H1 (cell line): ENCODE measurements around the gene DNMT3L. TPM values are rescaled to one million over a fixed set of nuclear protein-coding genes. Genes with fewer than 3 reads are reported as not detected.

Experiments
- CTCF ChIA-PET: fragments of 300-600 bp; sonication (Branson Sonifier 250); formaldehyde crosslinking; loops from one replicate; lab custom pipeline; 2021; ENCODE audit not compliant: partially characterized antibody; lab: Charles Lee
- POLR2A ChIA-PET: fragments of 300-600 bp; sonication (Branson Sonifier 250); formaldehyde crosslinking; loops from one replicate; lab custom pipeline; 2021; ENCODE audit warnings: inconsistent platforms; ENCODE audit not compliant: partially characterized antibody; lab: Charles Lee
- DNase-seq, 2 experiments: peaks; one replicate each; pipeline versions ENCODE4 v3.0.0 to v3.0.0-alpha.2; 2010 to 2022; ENCODE audit warnings: low spot score in 2 of 2, low read depth in 1 of 2, mixed read lengths in 1 of 2
- FAIRE-seq: peaks from 2 replicates; lab custom pipeline; 2011; peaks lifted over from hg19 to GRCh38; lab: Jason Lieb, UNC
- H2AFZ ChIP-seq: 2 replicates; pipeline ENCODE4 v1.8.1; 2012; ENCODE audit warnings: low read length, inconsistent platforms
- H2AK5ac ChIP-seq: 2 replicates; pipeline ENCODE4 v1.6.1; 2013; ENCODE audit warnings: low read depth, low read length
- H2BK120ac ChIP-seq: replicated peaks from 2 replicates; pipeline ENCODE3; 2013; ENCODE audit warnings: low read depth, low read length, inconsistent platforms
- H2BK12ac ChIP-seq: 2 replicates; pipeline ENCODE4 v1.6.1; 2013; ENCODE audit warnings: low read depth, low read length
- H2BK15ac ChIP-seq: 2 replicates; pipeline ENCODE4 v1.6.1; 2013; ENCODE audit warnings: low read length
- H2BK20ac ChIP-seq: 2 replicates; pipeline ENCODE4 v1.6.1; 2013; ENCODE audit warnings: low read length
- H2BK5ac ChIP-seq: 2 replicates; pipeline ENCODE4 v1.6.1; 2013; ENCODE audit warnings: low read depth, low read length
- H3K14ac ChIP-seq: 2 replicates; pipeline ENCODE4 v1.6.1; 2013; ENCODE audit warnings: inconsistent platforms; ENCODE audit not compliant: insufficient read length
- H3K18ac ChIP-seq: 2 replicates; pipeline ENCODE4 v1.6.1; 2013; ENCODE audit warnings: low read length; ENCODE audit errors: extremely low read depth
- H3K23ac ChIP-seq: 2 replicates; pipeline ENCODE4 v1.6.1; 2013; ENCODE audit warnings: inconsistent platforms; ENCODE audit not compliant: insufficient read length
- H3K23me2 ChIP-seq: 2 replicates; pipeline ENCODE4 v1.6.1; 2013; ENCODE audit warnings: low read depth, low read length
- H3K27ac ChIP-seq: 2 replicates; pipeline ENCODE4 v1.6.1; 2011; ENCODE audit warnings: low read depth, low read length, inconsistent platforms
- H3K27me3 ChIP-seq, 4 experiments: replicated peaks in 1 of 4; 1 replicate in 1 of 4; 2 replicates in 3 of 4; pipeline versions ENCODE4 v1.6.1 to v1.8.1; 2011 to 2013; ENCODE audit warnings: low read length in 3 of 4, mild to moderate bottlenecking in 3 of 4, inconsistent platforms in 2 of 4, mixed read lengths in 2 of 4, moderate library complexity in 1 of 4; ENCODE audit not compliant: control insufficient read depth in 3 of 4, insufficient read depth in 3 of 4; ENCODE audit errors: extremely low read depth in 1 of 4
- H3K36me3 ChIP-seq, 4 experiments: 2 replicates each; pipeline versions ENCODE4 v1.6.1 to v1.8.1; 2011 to 2013; ENCODE audit warnings: mild to moderate bottlenecking in 4 of 4, low read length in 3 of 4, moderate library complexity in 2 of 4, control low read depth in 1 of 4, inconsistent platforms in 1 of 4; ENCODE audit not compliant: insufficient read depth in 4 of 4, control insufficient read depth in 2 of 4
- H3K4ac ChIP-seq: replicated peaks from 2 replicates; pipeline ENCODE3; 2013; ENCODE audit warnings: low read length, low read depth, mixed read lengths, inconsistent platforms; ENCODE audit not compliant: insufficient read length
- H3K4me1 ChIP-seq, 4 experiments: replicated peaks in 1 of 4; 1 replicate in 1 of 4; 2 replicates in 3 of 4; pipeline versions ENCODE4 v1.6.1 to v1.8.1; 2011 to 2013; ENCODE audit warnings: low read length in 3 of 4, inconsistent platforms in 2 of 4, mixed read lengths in 1 of 4; ENCODE audit not compliant: insufficient read depth in 4 of 4, control insufficient read depth in 3 of 4
- H3K4me2 ChIP-seq, 2 experiments: 2 replicates each; pipeline versions ENCODE4 v1.6.1 to v1.8.1; 2011 to 2013; ENCODE audit warnings: low read depth in 2 of 2, low read length in 2 of 2, control low read depth in 1 of 2, inconsistent platforms in 1 of 2, mild to moderate bottlenecking in 1 of 2; ENCODE audit not compliant: insufficient read depth in 1 of 2
- H3K4me3 ChIP-seq, 4 experiments: fragments of 200-600, 300-600 bp in 1 of 4; sonication (generic), shearing (Covaris generic), sonication (Bioruptor Twin) in 1 of 4; 2 replicates each; pipeline versions ENCODE4 v1.5.1 to v1.8.1; 2011 to 2016; ENCODE audit warnings: low read length in 4 of 4, low read depth in 3 of 4, control low read depth in 2 of 4, inconsistent platforms in 2 of 4, mild to moderate bottlenecking in 2 of 4, mixed read lengths in 1 of 4, moderate library complexity in 1 of 4; ENCODE audit not compliant: insufficient read depth in 2 of 4; ENCODE audit errors: extremely low read depth in 1 of 4
- H3K56ac ChIP-seq: replicated peaks from 2 replicates; pipeline ENCODE3; 2013; ENCODE audit warnings: low read depth, mild to moderate bottlenecking, mixed read lengths, low read length, inconsistent platforms; ENCODE audit not compliant: insufficient read length
- H3K79me1 ChIP-seq: 2 replicates; pipeline ENCODE4 v1.6.1; 2013; ENCODE audit warnings: low read depth, low read length, control low read depth
- H3K79me2 ChIP-seq, 2 experiments: 2 replicates each; pipeline versions ENCODE4 v1.6.1 to v1.8.1; 2012 to 2013; ENCODE audit warnings: low read length in 2 of 2, mild to moderate bottlenecking in 2 of 2, inconsistent platforms in 1 of 2; ENCODE audit not compliant: insufficient read depth in 2 of 2, control insufficient read depth in 1 of 2
- H3K9ac ChIP-seq, 4 experiments: replicated peaks in 1 of 4; 1 replicate in 1 of 4; 2 replicates in 3 of 4; pipeline versions ENCODE4 v1.6.1 to v1.8.1; 2011 to 2013; ENCODE audit warnings: low read depth in 3 of 4, low read length in 3 of 4, control low read depth in 2 of 4, mild to moderate bottlenecking in 2 of 4, moderate library complexity in 2 of 4, inconsistent platforms in 1 of 4; ENCODE audit errors: extremely low read depth in 1 of 4
- H3K9me3 ChIP-seq, 2 experiments: 2 replicates each; pipeline versions ENCODE4 v1.6.1 to v1.8.1; 2012 to 2013; ENCODE audit warnings: mild to moderate bottlenecking in 2 of 2, moderate library complexity in 2 of 2, control low read depth in 1 of 2, inconsistent platforms in 1 of 2, low read depth in 1 of 2, low read length in 1 of 2, mixed read lengths in 1 of 2; ENCODE audit not compliant: insufficient read depth in 2 of 2
- H4K20me1 ChIP-seq, 2 experiments: replicated peaks in 1 of 2; 2 replicates each; pipeline versions ENCODE3 to v1.8.1; 2011 to 2013; ENCODE audit warnings: inconsistent platforms in 2 of 2, low read length in 2 of 2, mild to moderate bottlenecking in 1 of 2; ENCODE audit not compliant: insufficient read depth in 2 of 2, control insufficient read depth in 1 of 2
- H4K5ac ChIP-seq: 2 replicates; pipeline ENCODE4 v1.6.1; 2013; ENCODE audit warnings: low read length, low read depth, mixed read lengths, inconsistent platforms; ENCODE audit not compliant: insufficient read length
- H4K8ac ChIP-seq: 2 replicates; pipeline ENCODE4 v1.8.0; 2013; ENCODE audit warnings: mild to moderate bottlenecking, moderate library complexity, low read length, inconsistent platforms; ENCODE audit not compliant: insufficient read depth; ENCODE audit errors: extremely low read depth
- H4K91ac ChIP-seq: replicated peaks from 2 replicates; pipeline ENCODE3; 2013; ENCODE audit warnings: low read length, mixed read lengths, inconsistent platforms; ENCODE audit not compliant: insufficient read length
- ASH2L ChIP-seq: fragments of 200-600, 300-600 bp; sonication (generic); IDR thresholded peaks from one replicate; pipeline ENCODE4 v1.7.1; 2017; ENCODE audit warnings: low read length
- CHD2 ChIP-seq: IDR thresholded peaks from 2 replicates; pipeline ENCODE4 v1.6.1; 2012; ENCODE audit warnings: low read length, improper control_type of control experiment
- EGR1 ChIP-seq: IDR thresholded peaks from 2 replicates; pipeline ENCODE4 v1.6.1; 2011; ENCODE audit warnings: low read depth, low read length, borderline replicate concordance
- JUN ChIP-seq: IDR thresholded peaks from 2 replicates; pipeline ENCODE4 v1.6.1; 2011; ENCODE audit warnings: low read depth, mild to moderate bottlenecking, improper control_type of control experiment, low read length
- MAX ChIP-seq: IDR thresholded peaks from 2 replicates; pipeline ENCODE4 v1.6.1; 2012; ENCODE audit warnings: inconsistent platforms
- PHF8 ChIP-seq: fragments of 200-600 bp; sonication (generic); conservative IDR thresholded peaks from 2 replicates; pipeline ENCODE4 v1.7.1; 2012; ENCODE audit warnings: low read depth, mild to moderate bottlenecking, inconsistent platforms, low read length, moderate library complexity
- RNF2 ChIP-seq: fragments of 200-900, 300-1000 bp; sonication (generic); IDR thresholded peaks from 2 replicates; pipeline ENCODE4 v1.7.1; 2016; ENCODE audit warnings: borderline replicate concordance, low read depth, mild to moderate bottlenecking, antibody characterized with exemption, low read length; ENCODE audit not compliant: poor library complexity, severe bottlenecking; ENCODE audit errors: missing control alignments
- SIN3A ChIP-seq, 2 experiments: IDR thresholded peaks in 1 of 2; conservative IDR thresholded peaks in 1 of 2; 2 replicates each; pipeline ENCODE4 v1.6.1; 2011 to 2012; ENCODE audit warnings: low read length in 2 of 2, improper control_type of control experiment in 1 of 2, low read depth in 1 of 2, mild to moderate bottlenecking in 1 of 2
- SP1 ChIP-seq: IDR thresholded peaks from 2 replicates; pipeline ENCODE4 v1.6.1; 2011; ENCODE audit warnings: low read depth, low read length
- WGBS, 2 experiments: shearing (Covaris generic) in 1 of 2; methylation state at CpG; one replicate each; pipeline versions ENCODE4 v1.1.6 to v1.1.7; 2013 to 2015; ENCODE audit warnings: low lambda C conversion rate in 2 of 2, mixed read lengths in 2 of 2, inconsistent platforms in 1 of 2, low coverage in 1 of 2, missing lambda C conversion rate in 1 of 2; ENCODE audit not compliant: insufficient replicate concordance in 2 of 2, insufficient coverage in 1 of 2, insufficient read length in 1 of 2; ENCODE audit errors: extremely low coverage in 1 of 2, missing lambda C conversion rate in 1 of 2; 5-methylcytosine and 5-hydroxymethylcytosine counted together
- polyA plus RNA-seq, 7 experiments: library from polyadenylated mRNA; depleted of rRNA in 3 of 7; stranded (reverse) in 5 of 7; unstranded in 2 of 7; fragments of >200 nt in 5 of 7; fragments of 200-250 nt in 2 of 7; gene quantifications; 1 replicate in 5 of 7; 2 replicates in 1 of 7; 4 replicates in 1 of 7; pipeline versions ENCODE4 v1.2.1 to v1.2.3, GENCODE V29; 2011 to 2013; ENCODE audit warnings: missing spikeins in 2 of 7, mixed read lengths in 2 of 7
- total RNA-seq: library from RNA; stranded (reverse); fragmentation: NEBNext Ultra II Directional; extraction: Animal tissue kit (Norgen Biotek cat#: 25700); gene quantifications from 2 replicates; pipeline ENCODE4 v1.2.1, GENCODE V29; 2021

Gene DNMT3L
- total and polyA plus RNA-seq, 2 of the 8 experiments (the other 6 are each of a cell fraction or from before 2014, with no cell fraction given) = 0.06 TPM; not detected in 1

GRCh38 chr21:44259082-44259705 lies 2.5 kb downstream of the DNMT3L start:
- Histone ChIP-seq H4K91ac (peak overlapping the region; percentile 66), H3K9me3 (no peaks in the 10 kb centered on the region), H3K23me2 (no peaks in the 10 kb centered on the region), H3K79me2 (no peaks in the 10 kb centered on the region), H3K56ac (no peak overlapping the region), H3K79me1 (no peaks in the 10 kb centered on the region), H4K20me1 (no peaks in the 10 kb centered on the region), H3K14ac (no peak overlapping the region), H3K4me2 (no peak overlapping the region), H3K4me3 (no peak overlapping the region), H4K8ac (no peak overlapping the region), H4K5ac (no peak overlapping the region), H2BK5ac (no peak overlapping the region), H3K9ac (no peak overlapping the region), H2BK20ac (no peak overlapping the region), H3K18ac (no peak overlapping the region), H2AFZ (no peak overlapping the region), H3K27me3 (no peaks in the 10 kb centered on the region), H2AK5ac (no peak overlapping the region), H3K4ac (no peak overlapping the region), H3K4me1 (peaks cover 0 to 7% (median 4%) of the 10 kb centered on the region in 4 experiments; a peak in 6 of 7 replicates), H2BK15ac (no peak overlapping the region), H3K36me3 (no peaks in the 10 kb centered on the region), H3K23ac (no peak overlapping the region), H2BK120ac (no peak overlapping the region), H2BK12ac (no peak overlapping the region), H3K27ac (no peak overlapping the region)
- 90% methylated on average over 22 of the region's 22 CpGs; no CpG with 5 or more reads in 1 of the 2 experiments for WGBS, 2 experiments
- DNase-seq (no peak), FAIRE-seq (no peak)
- CTCF ChIA-PET = interaction anchor here (0.8 to 2.6 kb wide), 4 partner anchors 9 to 38 kb away, joined by 3 to 10 read pairs (median 6); no protein-coding TSS in a partner anchor
- POLR2A ChIA-PET = no interaction called here
- TF ChIP-seq MAX (no peak), EGR1 (no peak), PHF8 (no peak), CHD2 (no peak), ASH2L (no peak), SIN3A (conservative IDR thresholded peaks at IDR 0.05 in 1 of 2, IDR thresholded peaks at IDR 0.05 in 1 of 2; ENCODE audit: low read depth in 1 of 2, low read length in 2 of 2) (no peak), RNF2 (no peak), JUN (no peak), SP1 (no peak)
